ENCODE results near the gene OSBPL1A.

OSBPL1A gene

GRCh38 chr18:24397131-24397693, 412 bp downstream of the OSBPL1A start:
- in situ Hi-C loops (cut with HindIII; ENCODE audit: low pct_ligation_motif_present, low sequenced_read_pairs), result no loop called here
- no peaks in the 10 kb centered on the region for H3K36me3 ChIP-seq (replicated peaks)
- peak overlapping the region; percentile 84 for H3K4me3 ChIP-seq (ENCODE audit: low read depth, low read length)
- H3K27me3 ChIP-seq (replicated peaks), result no peaks in the 10 kb centered on the region
- peak; percentile 63 for DNase-seq
- TF ChIP-seq CTCF (IDR thresholded peaks at IDR 0.05; ENCODE audit: low read depth, low read length, missing control alignments), result no peak
- peak overlapping the region; percentile 45 for H3K27ac ChIP-seq

DNA sequence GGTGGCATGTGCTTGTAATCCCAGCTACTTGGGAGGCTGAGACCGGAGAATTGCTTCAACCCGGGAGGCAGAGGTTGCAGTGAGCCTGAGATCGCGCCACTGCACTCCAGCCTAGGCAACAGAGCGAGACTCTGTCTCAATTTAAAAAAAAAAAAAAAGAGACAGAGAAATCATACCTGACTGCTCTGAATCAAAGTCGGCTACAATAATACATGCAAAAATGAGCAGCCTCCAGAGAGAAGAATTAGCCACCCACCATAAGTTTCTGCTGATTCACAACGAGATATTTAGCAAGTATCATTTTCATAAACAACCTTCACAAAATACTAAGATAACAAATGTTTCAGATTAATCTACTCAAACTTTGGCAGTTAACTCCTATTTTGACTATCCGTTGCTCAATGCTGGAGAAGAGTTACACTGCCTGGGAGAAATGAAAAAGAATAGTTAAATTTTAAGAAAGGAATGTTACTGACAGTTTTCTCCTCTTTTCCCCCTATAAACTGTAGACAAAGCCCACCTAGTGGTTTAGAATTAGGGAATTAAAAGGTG, 1.5 kb downstream of the OSBPL1A start:
- in situ Hi-C loops (cut with HindIII; ENCODE audit: low pct_ligation_motif_present, low sequenced_read_pairs), result no loop called here

DNA sequence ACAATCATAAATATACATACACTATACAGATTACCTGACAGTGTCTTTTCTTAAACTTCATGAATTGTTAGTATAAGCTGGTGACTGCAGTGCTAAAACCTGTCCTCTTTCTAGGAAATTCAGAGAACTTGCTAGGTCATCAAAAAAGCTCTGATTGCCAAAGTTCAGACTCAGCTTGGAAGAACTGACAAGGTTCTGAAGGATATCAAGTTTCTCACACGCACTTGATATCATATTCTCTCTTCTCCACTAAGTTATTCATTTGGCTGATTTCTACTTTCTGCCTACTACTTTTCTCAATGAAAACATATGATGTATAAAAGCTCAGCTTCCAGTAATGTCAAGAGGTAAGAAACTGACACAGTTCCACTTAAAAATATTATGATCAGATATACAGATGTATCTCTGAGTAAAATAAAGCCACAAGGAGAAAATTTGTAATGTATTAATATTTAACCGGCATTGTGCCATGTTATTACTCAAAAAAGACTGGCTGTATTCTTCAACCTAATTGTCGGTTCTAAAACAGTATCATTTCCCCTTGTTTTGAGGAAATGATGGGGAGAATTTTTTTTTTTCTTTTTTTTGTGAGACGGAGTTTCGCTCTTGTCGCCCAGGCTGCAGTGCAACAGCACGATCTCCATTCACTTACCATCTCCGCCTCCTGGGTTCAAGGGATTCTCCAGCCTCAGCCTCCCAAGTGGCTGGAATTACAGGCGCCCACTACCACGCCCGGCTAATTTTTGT, 2.4 kb downstream of the OSBPL1A start:
- no peak overlapping the region for H3K4me3 ChIP-seq (ENCODE audit: low read depth, low read length)
- no peak overlapping the region for H3K27ac ChIP-seq
- TF ChIP-seq CTCF (IDR thresholded peaks at IDR 0.05; ENCODE audit: low read depth, low read length, missing control alignments), result no peak
- no peaks in the 10 kb centered on the region for H3K36me3 ChIP-seq (replicated peaks)
- DNase-seq, result no peak
- H3K27me3 ChIP-seq (replicated peaks), result no peaks in the 10 kb centered on the region
- in situ Hi-C loops (cut with HindIII; ENCODE audit: low pct_ligation_motif_present, low sequenced_read_pairs), result no loop called here

More for the DNA sequence above, 1.5 kb downstream of the OSBPL1A start:
- Histone ChIP-seq H3K4me3 (ENCODE audit: low read depth, low read length) (peak overlapping the region; percentile 84), H3K27ac (no peak overlapping the region), H3K36me3 (replicated peaks) (no peaks in the 10 kb centered on the region), H3K27me3 (replicated peaks) (no peaks in the 10 kb centered on the region)
- no peak for TF ChIP-seq CTCF (IDR thresholded peaks at IDR 0.05; ENCODE audit: low read depth, low read length, missing control alignments)
- no peak for DNase-seq

DNA sequence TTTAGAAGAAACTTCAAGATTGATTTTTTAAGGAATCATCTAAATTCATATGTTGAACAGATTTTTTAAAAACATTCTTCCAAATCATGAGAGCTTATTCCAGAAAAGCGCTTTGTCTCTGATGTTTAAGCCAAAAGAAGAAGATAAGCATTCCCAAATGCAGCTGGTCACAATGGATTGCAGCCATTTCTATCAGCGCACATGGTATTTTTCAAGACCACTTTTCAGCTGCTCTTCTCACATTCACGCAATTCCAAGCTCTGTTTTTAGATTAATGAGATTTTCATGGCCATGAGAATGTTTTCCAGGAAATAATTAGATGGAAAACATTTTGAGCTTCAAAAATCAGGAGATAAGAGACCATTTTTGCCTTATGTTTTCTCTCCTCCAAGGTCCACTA, 8.7 kb downstream of the OSBPL1A start:
- Histone ChIP-seq H3K27me3 (replicated peaks) (no peaks in the 10 kb centered on the region), H3K36me3 (replicated peaks) (no peaks in the 10 kb centered on the region), H3K27ac (no peak overlapping the region), H3K4me3 (ENCODE audit: low read depth, low read length) (no peak overlapping the region)
- TF ChIP-seq CTCF (IDR thresholded peaks at IDR 0.05; ENCODE audit: low read depth, low read length, missing control alignments), result no peak
- DNase-seq, result no peak
- in situ Hi-C loops (cut with HindIII; ENCODE audit: low pct_ligation_motif_present, low sequenced_read_pairs), result no loop called here

GRCh38 chr18:24386681-24387080, 10.9 kb downstream of the OSBPL1A start:
- Histone ChIP-seq H3K36me3 (replicated peaks) (no peaks in the 10 kb centered on the region), H3K27me3 (replicated peaks) (no peaks in the 10 kb centered on the region), H3K27ac (no peak overlapping the region), H3K4me3 (ENCODE audit: low read depth, low read length) (no peak overlapping the region)
- in situ Hi-C loops (cut with HindIII; ENCODE audit: low pct_ligation_motif_present, low sequenced_read_pairs), result no loop called here
- TF ChIP-seq CTCF (IDR thresholded peaks at IDR 0.05; ENCODE audit: low read depth, low read length, missing control alignments), result no peak
- DNase-seq, result no peak
